GM12872 (cell line): ENCODE measurements around the gene SIK3.

ENCODE experiments used
- TF ChIP-seq, protein P1 (sequence below): IDR thresholded peaks from 3 replicates; pipeline ENCODE4 v1.5.1; 2011; ENCODE audit warnings: low read depth, mild to moderate bottlenecking, low read length, moderate library complexity; ENCODE audit not compliant: insufficient read depth

Gene SIK3

GRCh38 chr11:116972691-116973090, 125.5 kb downstream of the SIK3 start:
- TF ChIP-seq, protein P1, sequence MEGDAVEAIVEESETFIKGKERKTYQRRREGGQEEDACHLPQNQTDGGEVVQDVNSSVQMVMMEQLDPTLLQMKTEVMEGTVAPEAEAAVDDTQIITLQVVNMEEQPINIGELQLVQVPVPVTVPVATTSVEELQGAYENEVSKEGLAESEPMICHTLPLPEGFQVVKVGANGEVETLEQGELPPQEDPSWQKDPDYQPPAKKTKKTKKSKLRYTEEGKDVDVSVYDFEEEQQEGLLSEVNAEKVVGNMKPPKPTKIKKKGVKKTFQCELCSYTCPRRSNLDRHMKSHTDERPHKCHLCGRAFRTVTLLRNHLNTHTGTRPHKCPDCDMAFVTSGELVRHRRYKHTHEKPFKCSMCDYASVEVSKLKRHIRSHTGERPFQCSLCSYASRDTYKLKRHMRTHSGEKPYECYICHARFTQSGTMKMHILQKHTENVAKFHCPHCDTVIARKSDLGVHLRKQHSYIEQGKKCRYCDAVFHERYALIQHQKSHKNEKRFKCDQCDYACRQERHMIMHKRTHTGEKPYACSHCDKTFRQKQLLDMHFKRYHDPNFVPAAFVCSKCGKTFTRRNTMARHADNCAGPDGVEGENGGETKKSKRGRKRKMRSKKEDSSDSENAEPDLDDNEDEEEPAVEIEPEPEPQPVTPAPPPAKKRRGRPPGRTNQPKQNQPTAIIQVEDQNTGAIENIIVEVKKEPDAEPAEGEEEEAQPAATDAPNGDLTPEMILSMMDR: no peak

- TF ChIP-seq, protein P1: no peak
Observed at GRCh38 chr11:116970485-116971292, 127.5 kb downstream of the SIK3 start.

DNA sequence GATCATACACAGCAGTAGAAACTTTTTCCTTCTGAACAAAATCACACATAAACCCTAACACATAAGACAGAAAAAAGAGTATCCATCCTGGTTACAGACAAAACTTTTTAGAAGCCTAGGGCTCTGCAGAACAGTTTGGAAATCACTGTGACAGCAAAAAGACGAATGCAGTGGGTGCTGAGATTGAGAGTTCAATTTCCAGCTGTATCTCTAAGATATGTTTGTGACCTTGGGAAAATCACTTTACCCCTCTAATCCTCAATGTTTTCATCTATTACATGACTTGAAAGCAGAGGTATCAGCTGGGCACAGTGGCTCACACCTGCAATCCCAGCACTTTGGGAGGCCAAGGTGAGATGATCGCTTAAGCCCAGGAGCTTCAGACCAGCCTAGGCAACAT, 128.5 kb downstream of the SIK3 start:
- TF ChIP-seq, protein P1: no peak

DNA sequence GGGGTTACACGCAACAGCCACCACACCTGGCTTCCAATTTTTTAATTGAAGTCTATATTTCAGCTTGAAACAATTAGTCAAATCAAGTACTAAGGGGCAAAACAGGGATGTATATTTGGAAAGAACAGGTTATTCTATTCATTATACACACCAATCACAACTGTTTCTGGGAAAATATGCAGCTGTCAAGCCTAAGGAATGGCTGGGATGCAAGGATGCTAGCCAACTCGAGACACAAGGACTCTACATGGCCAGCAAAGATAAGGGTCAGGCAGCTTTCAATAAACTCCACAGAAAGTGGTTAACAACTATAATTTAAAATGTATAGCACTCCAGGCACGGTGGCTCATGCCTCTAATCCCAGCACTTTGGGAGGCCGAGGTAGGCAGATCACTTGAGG, 134.0 kb downstream of the SIK3 start:
- TF ChIP-seq, protein P1: no peak

DNA sequence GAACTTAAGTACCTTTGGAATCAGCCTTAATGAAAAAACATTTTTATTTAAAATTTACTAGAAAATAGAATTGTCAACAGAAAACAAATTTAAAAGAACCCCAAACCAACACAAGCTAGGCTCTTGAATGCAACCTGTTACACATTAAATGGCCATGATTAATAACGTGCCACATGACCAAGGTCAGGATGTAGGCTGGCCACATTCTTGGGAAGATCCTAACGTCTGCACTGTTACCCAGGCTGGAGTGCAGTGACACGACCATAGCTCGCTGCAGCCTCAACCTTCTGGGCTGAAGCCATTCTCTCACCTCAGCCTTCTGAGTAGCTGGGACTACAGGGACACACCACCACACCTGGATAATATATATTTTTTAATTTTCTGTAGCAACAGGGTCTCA, 134.4 kb downstream of the SIK3 start:
- TF ChIP-seq, protein P1: no peak

- TF ChIP-seq, protein P1: no peak
Observed at GRCh38 chr11:116962108-116962507, 136.1 kb downstream of the SIK3 start.

- TF ChIP-seq, protein P1: no peak
Observed at GRCh38 chr11:116960930-116961329, 137.3 kb downstream of the SIK3 start.
